ENCODE measurements around the gene MRFAP1L1.

MRFAP1L1 gene

GRCh38 chr4:6663596-6664393, 45.9 kb downstream of the MRFAP1L1 start:
- no peak for DNase-seq (ENCODE audit: extremely low read depth in 1 of 2, low read depth in 1 of 2)

- DNase-seq (ENCODE audit: extremely low read depth in 1 of 2, low read depth in 1 of 2) = no peak
Observed at GRCh38 chr4:6662591-6662990, 47.1 kb downstream of the MRFAP1L1 start.

- no peak for DNase-seq (ENCODE audit: extremely low read depth in 1 of 2, low read depth in 1 of 2)
Observed at GRCh38 chr4:6660430-6660829, 49.2 kb downstream of the MRFAP1L1 start.

GRCh38 chr4:6659897-6660296, 49.8 kb downstream of the MRFAP1L1 start:
- DNase-seq (ENCODE audit: extremely low read depth in 1 of 2, low read depth in 1 of 2) = no peak

- peak in 1 of 2 donors; percentile 24 for DNase-seq (ENCODE audit: extremely low read depth in 1 of 2, low read depth in 1 of 2)
Observed at GRCh38 chr4:6658597-6659075, 51.0 kb downstream of the MRFAP1L1 start.

GRCh38 chr4:6658209-6658595, 51.5 kb downstream of the MRFAP1L1 start:
- DNase-seq (ENCODE audit: extremely low read depth in 1 of 2, low read depth in 1 of 2) = no peak
